A673 (cell line): ENCODE data around the gene TTLL10. TPM values are rescaled to one million over a fixed set of nuclear protein-coding genes. Genes with fewer than 3 reads are reported as not detected.

Experiments used
- BruUV-seq: library from RNA; stranded (reverse); fragments of 400-500 nt; replicated peaks from 2 replicates; lab custom pipeline; 2021; lab: Mats Ljungman, UMichigan
- CTCF ChIA-PET: fragments of 300-600 bp; sonication (Branson Sonifier 250); formaldehyde crosslinking; loops from one replicate; lab custom pipeline; 2022; ENCODE audit warnings: antibody characterized with exemption; lab: Charles Lee
- POLR2A ChIA-PET: fragments of 300-600 bp; sonication (Branson Sonifier 250); formaldehyde crosslinking; loops from one replicate; lab custom pipeline; 2022; ENCODE audit warnings: antibody characterized with exemption; ENCODE audit not compliant: low non-redundant PET; lab: Charles Lee
- DNase-seq: peaks from one replicate; pipeline ENCODE4 v3.0.0-alpha.2; 2015; ENCODE audit warnings: low spot score
- H3K27ac ChIP-seq: fragments of 200-600 bp; sonication (generic); 2 replicates; pipeline ENCODE4 v1.5.1; 2016; ENCODE audit warnings: mixed run types, low read depth, mild to moderate bottlenecking, mixed read lengths, antibody characterized with exemption, low read length; ENCODE audit not compliant: poor library complexity, severe bottlenecking
- H3K27me3 ChIP-seq: fragments of 200-600 bp; sonication (generic); replicated peaks from 2 replicates; pipeline ENCODE4 v1.6.1; 2017; ENCODE audit warnings: mixed run types, low read depth, mild to moderate bottlenecking, mixed read lengths, antibody characterized with exemption, low read length; ENCODE audit not compliant: insufficient read depth, poor library complexity
- H3K36me3 ChIP-seq: fragments of 200-600 bp; sonication (generic); 2 replicates; pipeline ENCODE4 v1.6.1; 2016; ENCODE audit warnings: mixed run types, mild to moderate bottlenecking, mixed read lengths, antibody characterized with exemption, low read length; ENCODE audit not compliant: insufficient read depth, poor library complexity, severe bottlenecking
- H3K4me1 ChIP-seq: fragments of 200-600 bp; sonication (generic); 2 replicates; pipeline ENCODE4 v1.6.1; 2017; ENCODE audit warnings: mixed run types, mild to moderate bottlenecking, mixed read lengths, antibody characterized with exemption, low read length; ENCODE audit not compliant: insufficient read depth, poor library complexity, severe bottlenecking
- H3K4me3 ChIP-seq: fragments of 200-600 bp; sonication (generic); 2 replicates; pipeline ENCODE4 v1.5.1; 2016; ENCODE audit warnings: low read depth, mixed run types, mild to moderate bottlenecking, mixed read lengths, low read length; ENCODE audit not compliant: poor library complexity, severe bottlenecking
- H3K9me3 ChIP-seq: fragments of 200-600 bp; sonication (generic); 2 replicates; pipeline ENCODE4 v1.6.1; 2016; ENCODE audit warnings: mixed run types, low read depth, mild to moderate bottlenecking, mixed read lengths, antibody characterized with exemption, low read length; ENCODE audit not compliant: poor library complexity, severe bottlenecking
- CTCF ChIP-seq: fragments of 300-800, 200-600 bp; sonication (generic); conservative IDR thresholded peaks from 2 replicates; pipeline ENCODE4 v1.5.1; 2017; ENCODE audit warnings: low read depth, mild to moderate bottlenecking, antibody characterized with exemption, low read length, moderate library complexity, mixed read lengths
- EZH2 ChIP-seq: fragments of 200-600 bp; sonication (generic); IDR thresholded peaks from 2 replicates; pipeline ENCODE4 v1.6.1; 2017; ENCODE audit warnings: borderline replicate concordance, low read depth, mild to moderate bottlenecking, mixed read lengths, antibody characterized with exemption, low read length; ENCODE audit not compliant: poor library complexity, severe bottlenecking
- intact Hi-C: fragments of 100-400 bp; cut with micrococcal nuclease; formaldehyde crosslinking; loops from one replicate; pipeline ENCODE4 v1.10.0; 2022; ENCODE audit not compliant: unreplicated experiment
- total RNA-seq: library from RNA; stranded (reverse); gene quantifications from 2 replicates; pipeline ENCODE4 v1.2.3, GENCODE V29; 2021

TTLL10 gene
- total RNA-seq, 1 experiment from 2014 or later = not detected

- TF ChIP-seq CTCF (no peak), EZH2 (no peak)
- POLR2A ChIA-PET = interaction anchor here (0.6 kb wide), 1 partner anchor 103 kb away, joined by 4 read pairs; no protein-coding TSS in a partner anchor
- Histone ChIP-seq H3K27me3 (no peaks in the 10 kb centered on the region), H3K9me3 (peaks cover 3% of the 10 kb centered on the region), H3K4me1 (peaks cover 13% of the 10 kb centered on the region), H3K27ac (no peak overlapping the region), H3K36me3 (no peaks in the 10 kb centered on the region), H3K4me3 (no peak overlapping the region)
- CTCF ChIA-PET = no interaction called here
- intact Hi-C loops = no loop called here
- DNase-seq = no peak
- BruUV-seq = no TSS peak
Observed at GRCh38 chr1:1153874-1154273, 19.8 kb upstream of the TTLL10 start.

- CTCF ChIA-PET = no interaction called here
Observed at GRCh38 chr1:1155258-1155657, 18.4 kb upstream of the TTLL10 start.

GRCh38 chr1:1156140-1157032, 17.3 kb upstream of the TTLL10 start:
- intact Hi-C loops = no loop called here
- no peak for TF ChIP-seq CTCF
- no peak for TF ChIP-seq EZH2
- POLR2A ChIA-PET = no interaction called here
- peaks cover 13% of the 10 kb centered on the region for H3K4me1 ChIP-seq
- no peak overlapping the region for H3K4me3 ChIP-seq
- no TSS peak for BruUV-seq
- peaks cover 3% of the 10 kb centered on the region for H3K9me3 ChIP-seq
- no peaks in the 10 kb centered on the region for H3K27me3 ChIP-seq
- CTCF ChIA-PET = no interaction called here
- no peak for DNase-seq
- H3K27ac ChIP-seq = no peak overlapping the region
- no peaks in the 10 kb centered on the region for H3K36me3 ChIP-seq

More at GRCh38 chr1:1155258-1155657, 18.4 kb upstream of the TTLL10 start:
- intact Hi-C loops = no loop called here
- Histone ChIP-seq H3K36me3 (no peaks in the 10 kb centered on the region), H3K4me1 (peaks cover 13% of the 10 kb centered on the region), H3K27me3 (no peaks in the 10 kb centered on the region), H3K9me3 (peaks cover 3% of the 10 kb centered on the region), H3K27ac (no peak overlapping the region), H3K4me3 (no peak overlapping the region)
- no peak for DNase-seq
- POLR2A ChIA-PET = no interaction called here
- no TSS peak for BruUV-seq
- TF ChIP-seq EZH2 (no peak), CTCF (no peak)
